ENCODE data around the gene ZC2HC1C. TPM values are rescaled to one million over a fixed set of nuclear protein-coding genes. Genes with fewer than 3 reads are reported as not detected.
"Not testable (repeated sequence)": the region's sequence is repeated elsewhere in the genome, so short reads cannot be mapped to it uniquely, and the experiment has no call there.

The ZC2HC1C gene
- total and polyA plus RNA-seq, 2 of the 13 experiments (the other 11 are each of a cell fraction or from before 2014, with no cell fraction given) = 3.3 to 3.5 TPM

DNA sequence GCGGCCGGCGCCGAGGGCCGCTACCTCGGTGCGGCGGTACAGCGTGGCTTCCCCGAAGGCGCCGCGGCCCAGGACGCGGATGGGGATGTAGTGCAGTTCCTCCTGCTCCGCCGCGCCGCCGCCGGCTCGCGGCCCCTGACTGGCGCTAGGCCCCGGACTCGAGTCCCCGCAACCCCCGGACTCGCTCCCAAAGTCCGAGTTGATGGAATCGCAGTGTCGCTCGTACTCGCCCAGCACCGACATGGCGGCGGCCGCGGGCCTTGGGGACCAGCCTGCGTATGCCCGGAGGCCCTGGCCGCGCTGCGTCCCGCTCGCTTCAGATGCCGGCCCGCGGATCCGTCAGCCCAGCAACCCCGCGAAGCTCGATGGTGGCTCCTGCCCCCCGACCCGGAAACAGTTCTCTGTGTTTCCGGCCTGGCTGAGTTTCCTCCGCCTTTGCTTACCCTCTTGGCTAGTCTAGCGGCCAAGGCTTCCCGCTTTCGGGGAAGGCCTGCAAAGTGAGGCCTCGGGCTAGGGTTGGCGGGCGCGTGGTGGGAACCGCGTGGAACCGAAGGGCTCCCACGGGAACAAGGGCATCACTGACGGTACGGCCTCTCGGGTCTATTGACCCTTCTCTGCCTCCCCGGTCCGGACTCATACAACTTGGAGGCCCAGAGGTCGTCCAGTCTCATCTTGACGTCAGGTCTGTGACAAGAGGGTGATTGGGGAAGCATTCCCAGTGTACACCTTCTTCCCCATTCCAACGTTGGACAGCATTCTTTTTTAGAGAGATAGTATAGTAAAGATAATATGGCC, 57.4 kb downstream of the ZC2HC1C start, which contains the start of gene NEK9 (continued):
- TF ChIP-seq MEIS1 (CRISPR knock-in tag; IDR thresholded peaks at IDR 0.05; ENCODE audit: borderline replicate concordance) (0 out of 2 replicates have a peak, but pooled peaks have one; percentile 42), ZNF737 (CRISPR knock-in tag; IDR thresholded peaks at IDR 0.05; ENCODE audit: borderline replicate concordance) (peak; percentile 78; the same call in 1 of the 2 replicates), REL (CRISPR knock-in tag; conservative IDR thresholded peaks at IDR 0.05) (peak; percentile 78; the same call in 1 of the 2 replicates), ZNF746 (CRISPR knock-in tag; IDR thresholded peaks at IDR 0.05) (peak; percentile 40; the same call in 1 of the 2 replicates)
- TF ChIP-seq, protein P1, sequence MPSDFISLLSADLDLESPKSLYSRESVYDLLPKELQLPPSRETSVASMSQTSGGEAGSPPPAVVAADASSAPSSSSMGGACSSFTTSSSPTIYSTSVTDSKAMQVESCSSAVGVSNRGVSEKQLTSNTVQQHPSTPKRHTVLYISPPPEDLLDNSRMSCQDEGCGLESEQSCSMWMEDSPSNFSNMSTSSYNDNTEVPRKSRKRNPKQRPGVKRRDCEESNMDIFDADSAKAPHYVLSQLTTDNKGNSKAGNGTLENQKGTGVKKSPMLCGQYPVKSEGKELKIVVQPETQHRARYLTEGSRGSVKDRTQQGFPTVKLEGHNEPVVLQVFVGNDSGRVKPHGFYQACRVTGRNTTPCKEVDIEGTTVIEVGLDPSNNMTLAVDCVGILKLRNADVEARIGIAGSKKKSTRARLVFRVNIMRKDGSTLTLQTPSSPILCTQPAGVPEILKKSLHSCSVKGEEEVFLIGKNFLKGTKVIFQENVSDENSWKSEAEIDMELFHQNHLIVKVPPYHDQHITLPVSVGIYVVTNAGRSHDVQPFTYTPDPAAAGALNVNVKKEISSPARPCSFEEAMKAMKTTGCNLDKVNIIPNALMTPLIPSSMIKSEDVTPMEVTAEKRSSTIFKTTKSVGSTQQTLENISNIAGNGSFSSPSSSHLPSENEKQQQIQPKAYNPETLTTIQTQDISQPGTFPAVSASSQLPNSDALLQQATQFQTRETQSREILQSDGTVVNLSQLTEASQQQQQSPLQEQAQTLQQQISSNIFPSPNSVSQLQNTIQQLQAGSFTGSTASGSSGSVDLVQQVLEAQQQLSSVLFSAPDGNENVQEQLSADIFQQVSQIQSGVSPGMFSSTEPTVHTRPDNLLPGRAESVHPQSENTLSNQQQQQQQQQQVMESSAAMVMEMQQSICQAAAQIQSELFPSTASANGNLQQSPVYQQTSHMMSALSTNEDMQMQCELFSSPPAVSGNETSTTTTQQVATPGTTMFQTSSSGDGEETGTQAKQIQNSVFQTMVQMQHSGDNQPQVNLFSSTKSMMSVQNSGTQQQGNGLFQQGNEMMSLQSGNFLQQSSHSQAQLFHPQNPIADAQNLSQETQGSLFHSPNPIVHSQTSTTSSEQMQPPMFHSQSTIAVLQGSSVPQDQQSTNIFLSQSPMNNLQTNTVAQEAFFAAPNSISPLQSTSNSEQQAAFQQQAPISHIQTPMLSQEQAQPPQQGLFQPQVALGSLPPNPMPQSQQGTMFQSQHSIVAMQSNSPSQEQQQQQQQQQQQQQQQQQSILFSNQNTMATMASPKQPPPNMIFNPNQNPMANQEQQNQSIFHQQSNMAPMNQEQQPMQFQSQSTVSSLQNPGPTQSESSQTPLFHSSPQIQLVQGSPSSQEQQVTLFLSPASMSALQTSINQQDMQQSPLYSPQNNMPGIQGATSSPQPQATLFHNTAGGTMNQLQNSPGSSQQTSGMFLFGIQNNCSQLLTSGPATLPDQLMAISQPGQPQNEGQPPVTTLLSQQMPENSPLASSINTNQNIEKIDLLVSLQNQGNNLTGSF (CRISPR knock-in tag; IDR thresholded peaks at IDR 0.05) = no peak
- TF ChIP-seq, protein P2, sequence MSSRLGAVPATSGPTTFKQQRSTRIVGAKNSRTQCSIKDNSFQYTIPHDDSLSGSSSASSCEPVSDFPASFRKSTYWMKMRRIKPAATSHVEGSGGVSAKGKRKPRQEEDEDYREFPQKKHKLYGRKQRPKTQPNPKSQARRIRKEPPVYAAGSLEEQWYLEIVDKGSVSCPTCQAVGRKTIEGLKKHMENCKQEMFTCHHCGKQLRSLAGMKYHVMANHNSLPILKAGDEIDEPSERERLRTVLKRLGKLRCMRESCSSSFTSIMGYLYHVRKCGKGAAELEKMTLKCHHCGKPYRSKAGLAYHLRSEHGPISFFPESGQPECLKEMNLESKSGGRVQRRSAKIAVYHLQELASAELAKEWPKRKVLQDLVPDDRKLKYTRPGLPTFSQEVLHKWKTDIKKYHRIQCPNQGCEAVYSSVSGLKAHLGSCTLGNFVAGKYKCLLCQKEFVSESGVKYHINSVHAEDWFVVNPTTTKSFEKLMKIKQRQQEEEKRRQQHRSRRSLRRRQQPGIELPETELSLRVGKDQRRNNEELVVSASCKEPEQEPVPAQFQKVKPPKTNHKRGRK (CRISPR knock-in tag; IDR thresholded peaks at IDR 0.05) = no peak
- TF ChIP-seq, protein P3, sequence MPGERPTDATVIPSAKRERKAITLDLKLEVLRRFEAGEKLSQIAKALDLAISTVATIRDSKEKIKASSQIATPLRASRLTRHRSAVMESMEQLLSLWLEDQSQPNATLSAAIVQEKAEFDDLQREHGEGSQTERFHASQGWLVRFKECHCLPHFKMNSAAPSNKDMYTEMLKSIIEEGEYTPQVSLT (CRISPR knock-in tag; IDR thresholded peaks at IDR 0.05; ENCODE audit: borderline replicate concordance, low read depth) = no peak
- TF ChIP-seq, protein P4, sequence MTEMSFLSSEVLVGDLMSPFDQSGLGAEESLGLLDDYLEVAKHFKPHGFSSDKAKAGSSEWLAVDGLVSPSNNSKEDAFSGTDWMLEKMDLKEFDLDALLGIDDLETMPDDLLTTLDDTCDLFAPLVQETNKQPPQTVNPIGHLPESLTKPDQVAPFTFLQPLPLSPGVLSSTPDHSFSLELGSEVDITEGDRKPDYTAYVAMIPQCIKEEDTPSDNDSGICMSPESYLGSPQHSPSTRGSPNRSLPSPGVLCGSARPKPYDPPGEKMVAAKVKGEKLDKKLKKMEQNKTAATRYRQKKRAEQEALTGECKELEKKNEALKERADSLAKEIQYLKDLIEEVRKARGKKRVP (CRISPR knock-in tag; IDR thresholded peaks at IDR 0.05) = no peak; a peak in 1 of 4 replicates

DNA sequence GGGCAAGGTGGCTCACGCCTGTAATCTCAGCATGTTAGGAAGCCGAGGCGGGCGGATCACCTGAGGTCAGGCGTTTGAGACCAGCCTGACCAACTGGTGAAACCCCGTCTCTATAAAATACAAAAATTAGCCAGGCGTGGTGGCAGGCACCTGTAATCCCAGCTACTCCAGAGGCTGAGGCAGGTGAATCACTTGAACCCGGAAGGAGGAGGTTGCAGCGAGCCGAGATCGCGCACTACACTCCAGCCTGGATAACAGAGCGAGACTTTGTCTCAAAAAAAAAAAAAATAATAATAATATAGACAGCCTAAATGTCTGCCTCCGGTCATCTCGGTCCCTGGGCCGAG, 58.0 kb downstream of the ZC2HC1C start:
- H3K9me3 ChIP-seq (ENCODE audit: low read length); intact Hi-C loops (cut with micrococcal nuclease; ENCODE audit: unreplicated experiment); H4K20me1 ChIP-seq (ENCODE audit: insufficient read depth, low read length); H2AFZ ChIP-seq (ENCODE audit: low read length); H3K36me3 ChIP-seq (replicated peaks in 1 of 2; ENCODE audit: control insufficient read depth in 1 of 2, insufficient read depth in 2 of 2, low read length in 2 of 2); H3K27me3 ChIP-seq (ENCODE audit: control insufficient read depth in 1 of 2, insufficient read depth in 2 of 2, low read length in 2 of 2); DNase-seq (ENCODE audit: low spot score); CTCF ChIA-PET (ENCODE audit: low intra/inter-chr PET ratio, low total read pairs); FAIRE-seq: not testable (repeated sequence)
- Histone ChIP-seq H3K4me2 (ENCODE audit: low read depth, low read length) (peak overlapping the region; percentile 87), H3K9ac (ENCODE audit: insufficient read depth, low read depth, low read length) (peak overlapping the region; percentile 96), H3K4me1 (ENCODE audit: insufficient read depth, low read length) (peaks cover 26% of the 10 kb centered on the region), H3K27ac (ENCODE audit: extremely low read length, insufficient read depth, low read length) (peak overlapping the region; percentile 95), H3K79me2 (ENCODE audit: insufficient read depth, low read length) (peaks cover 26% of the 10 kb centered on the region), H3K4me3 (replicated peaks in 1 of 3; ENCODE audit: insufficient read depth in 1 of 3, low read depth in 2 of 3, low read length in 3 of 3) (peak overlapping the region; percentile 83 to 90 (median 84))
- 4% methylated on average over 15 of the region's 16 CpGs for WGBS (ENCODE audit: low lambda C conversion rate)
- POLR2A ChIA-PET = interaction anchor here (0.9 to 2.7 kb wide), 12 partner anchors 41 to 364 kb away, joined by 3 to 14 read pairs (median 4); partner anchors contain the start of genes YLPM1 and ZC2HC1C
- in situ Hi-C loops (cut with HindIII; ENCODE audit: extremely low pct_ligation_motif_present, low pct_unique_long_range_greater_than_20kb) = loop anchor here (10.0 kb wide), 1 partner anchor 357 kb away; no protein-coding TSS in a partner anchor
- TSS peak; percentile 83 for BruUV-seq (replicated peaks)
- peak; percentile 8 for ATAC-seq
